Activated naive CD4-positive, alpha-beta T cell treated with anti-CD3 and anti-CD28 coated beads, Interleukin-2, amount 50 U/mL, for 16 hours (primary cell): ENCODE measurements around the gene KIF25.

Source experiments
- DNase-seq: peaks from one replicate; pipeline ENCODE4 v3.0.0-alpha.2; 2020

KIF25 gene

DNA sequence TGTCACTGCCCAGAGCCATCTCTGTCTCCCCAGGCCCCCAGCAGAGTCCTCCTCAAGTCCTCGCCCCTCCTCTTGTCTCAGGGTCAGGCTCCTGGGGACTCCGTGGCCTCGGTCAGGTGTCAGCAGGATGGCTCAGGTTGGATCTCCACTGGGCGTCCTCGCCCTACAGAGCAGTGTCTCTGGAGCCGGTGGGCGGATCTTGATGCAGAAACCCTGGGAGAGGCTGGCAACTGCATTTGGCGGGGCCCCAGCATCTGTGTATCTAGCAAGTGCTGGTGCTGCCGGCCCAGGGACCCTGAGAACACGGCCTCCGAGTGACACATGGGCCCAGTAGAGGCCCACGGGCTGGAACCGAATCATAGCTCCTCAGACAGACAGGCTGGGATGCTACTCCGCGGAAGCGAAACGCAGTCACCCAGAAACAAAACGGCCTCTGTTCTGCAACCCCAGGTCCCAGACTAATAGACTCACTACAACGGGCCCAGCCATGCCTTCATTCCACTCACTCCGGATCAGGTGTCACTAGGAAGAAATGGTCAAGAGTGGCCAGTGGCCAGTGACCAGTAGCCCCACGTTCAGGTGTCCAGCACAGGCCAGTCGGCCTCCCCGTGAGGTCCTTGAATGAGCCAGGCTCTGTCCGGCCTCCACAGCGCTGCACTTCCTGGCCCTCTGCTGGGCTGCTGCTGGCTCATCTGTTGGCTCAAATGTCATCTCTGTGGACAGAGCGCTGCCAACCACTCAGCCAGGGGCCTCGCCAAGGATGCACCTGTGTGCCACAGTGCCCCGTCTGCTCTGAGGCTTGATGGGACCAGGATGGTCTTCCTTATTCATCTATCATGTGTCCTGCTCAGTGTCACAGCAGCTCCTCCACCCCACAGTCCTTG, 94.2 kb downstream of the KIF25 start:
- DNase-seq: no peak

DNA sequence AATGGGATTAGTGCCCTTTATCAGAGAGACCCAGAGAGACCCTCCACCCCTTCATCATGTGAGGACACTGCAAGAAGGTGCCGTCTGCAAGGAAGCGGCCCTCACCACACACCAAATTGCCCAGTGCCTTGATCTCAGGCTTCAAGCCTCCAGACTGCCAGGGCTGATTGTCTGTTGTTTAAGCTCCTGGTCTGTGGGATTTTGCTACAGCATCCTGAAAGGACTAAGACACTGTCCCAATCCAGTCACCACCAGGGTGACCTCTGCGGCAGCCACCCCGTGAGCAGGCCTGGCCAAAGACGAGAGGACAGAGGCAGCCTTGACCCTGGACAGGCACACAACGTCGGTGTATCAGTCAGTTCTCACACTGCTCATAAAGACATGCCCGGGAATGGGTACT, 95.1 kb downstream of the KIF25 start:
- DNase-seq: no peak

DNA sequence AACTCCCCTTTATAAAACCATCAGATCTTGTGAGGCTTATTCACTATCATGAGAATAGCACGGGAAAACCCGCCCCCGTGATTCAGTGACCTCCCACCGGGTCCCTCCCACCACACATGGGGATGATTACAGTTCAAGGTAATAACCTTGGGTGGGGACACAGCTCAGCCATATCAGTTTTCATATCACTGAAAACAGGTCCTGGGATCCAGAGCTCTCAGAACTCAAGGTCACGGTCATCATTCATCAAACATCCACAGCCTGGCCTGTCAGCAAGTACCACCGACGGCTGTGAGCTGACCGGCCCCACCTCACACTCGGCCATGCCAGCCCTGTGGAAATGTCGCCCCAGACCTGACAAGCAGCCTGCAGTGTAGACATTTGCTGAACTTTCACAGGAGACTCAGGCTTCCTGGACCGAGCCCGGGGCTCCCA, 95.6 kb downstream of the KIF25 start:
- no peak for DNase-seq

DNA sequence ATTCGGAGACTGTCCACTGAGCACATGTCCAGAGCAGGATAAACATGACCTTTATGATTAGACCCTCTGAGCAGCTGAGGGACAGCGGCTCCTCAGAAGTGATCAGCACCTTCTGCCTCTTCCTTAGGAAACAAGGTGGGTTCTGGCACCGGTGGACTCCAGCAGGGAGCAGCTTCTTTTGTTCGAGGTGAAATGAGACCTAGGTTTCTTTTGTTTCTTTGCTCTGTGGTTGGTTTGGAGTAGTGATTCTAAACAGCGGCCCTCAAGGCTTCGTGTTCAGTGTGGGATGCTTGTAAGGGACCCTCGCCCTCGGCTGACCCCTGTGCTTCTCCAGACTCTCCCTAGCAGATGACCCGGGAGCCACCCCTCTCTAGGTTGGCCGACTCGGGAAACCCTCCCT, 96.2 kb downstream of the KIF25 start:
- no peak for DNase-seq
